ENCODE results near the gene GOLGA8S.
"Not testable (repeated sequence)": the region's sequence is repeated elsewhere in the genome, so short reads cannot be mapped to it uniquely, and the experiment has no call there.

Gene GOLGA8S

GRCh38 chr15:23399207-23399606 is 44.7 kb downstream of the GOLGA8S start:
- not testable (repeated sequence) for DNase-seq

GRCh38 chr15:23401627-23402026 is 47.1 kb downstream of the GOLGA8S start:
- DNase-seq = no peak

- no peak for DNase-seq
Measured at GRCh38 chr15:23402140-23402539, 47.6 kb downstream of the GOLGA8S start.

GRCh38 chr15:23402544-23402943 is 48.0 kb downstream of the GOLGA8S start:
- DNase-seq = no peak

- DNase-seq = no peak
Measured at GRCh38 chr15:23403550-23403949, 49.0 kb downstream of the GOLGA8S start.

GRCh38 chr15:23411841-23412240 is 57.3 kb downstream of the GOLGA8S start:
- no peak for DNase-seq

- not testable (repeated sequence) for DNase-seq
Measured at GRCh38 chr15:23412881-23413600, 58.5 kb downstream of the GOLGA8S start.

All from CD4-positive, alpha-beta T cell treated with Interferon gamma for 1 hour (primary cell).